GM18909 (cell line): ENCODE results near the gene FIG4.

Experiments used
- ATAC-seq: cut with Tn5 transposase; IDR thresholded peaks from one replicate; pipeline ENCODE4 v1.9.1; 2021; ENCODE audit warnings: mild to moderate bottlenecking; ENCODE audit not compliant: unreplicated experiment, poor library complexity

FIG4 gene

DNA sequence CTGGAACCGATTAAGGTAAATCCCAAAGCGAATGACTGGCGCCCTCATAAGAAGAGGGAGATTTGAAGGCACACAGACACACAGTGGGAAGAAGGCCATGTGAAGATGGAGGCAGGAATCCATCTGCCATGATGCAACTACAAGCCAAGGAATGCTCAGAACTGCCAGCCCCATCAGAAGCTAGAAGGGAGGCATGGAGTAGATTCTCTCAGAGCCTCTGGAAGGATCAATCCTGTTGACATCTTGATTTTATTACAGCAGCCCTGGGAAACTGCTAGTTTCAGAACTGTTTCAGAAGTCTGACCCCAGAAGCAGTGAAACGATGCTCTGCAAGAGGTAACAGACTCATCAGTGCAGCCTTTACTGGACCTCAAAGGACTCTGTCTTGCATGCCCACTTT, 183.5 kb downstream of the FIG4 start:
- no peak for ATAC-seq
